ENCODE measurements around the gene EMID1. TPM values are rescaled to one million over a fixed set of nuclear protein-coding genes. Genes with fewer than 3 reads are reported as not detected.

EMID1 gene
- total RNA-seq, 2 experiments from 2014 or later, result not detected

DNA sequence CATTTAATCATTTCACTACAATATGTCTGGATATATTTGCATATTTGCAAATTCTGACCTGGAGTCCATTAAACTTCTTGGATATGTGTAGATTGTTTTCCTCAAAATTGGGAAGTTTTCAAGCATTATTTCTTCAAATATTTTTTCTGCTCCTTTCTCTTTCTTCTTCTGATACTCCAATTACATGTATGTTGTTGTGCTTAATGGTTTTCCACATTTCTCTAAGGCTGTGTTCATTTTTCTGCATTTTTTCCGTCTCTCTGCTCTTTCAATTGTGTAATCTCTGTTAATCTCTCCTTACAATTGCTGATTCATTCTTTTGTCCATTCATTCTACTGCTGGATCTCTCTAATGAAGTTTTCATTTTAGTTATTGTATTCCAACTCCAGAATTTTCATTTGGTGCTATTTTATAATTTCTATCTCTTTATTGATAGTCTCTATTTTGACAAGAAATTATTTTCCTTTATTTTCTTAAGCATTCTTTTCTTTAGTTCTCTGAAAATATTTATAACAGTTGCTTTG, 30.3 kb upstream of the EMID1 start:
- no peak for DNase-seq
- intact Hi-C loops (cut with micrococcal nuclease), result no loop called here
- Mint-ChIP-seq H3K27ac (no peak overlapping the region), H3K4me3 (no peak overlapping the region), H3K27me3 (peaks cover 10% of the 10 kb centered on the region), H3K36me3 (peaks cover 5% of the 10 kb centered on the region), H3K9me3 (peaks cover 19% of the 10 kb centered on the region), H3K4me1 (ENCODE audit: low read depth) (no peaks in the 10 kb centered on the region)
- POLR2A ChIA-PET, result no interaction called here
- CTCF ChIA-PET, result interaction anchor here (1.8 kb wide), 1 partner anchor 70 kb away, joined by 5 read pairs; no protein-coding TSS in a partner anchor

GRCh38 chr22:29183971-29184848, 21.5 kb upstream of the EMID1 start:
- Mint-ChIP-seq H3K36me3 (no peaks in the 10 kb centered on the region), H3K27ac (no peak overlapping the region), H3K4me3 (no peak overlapping the region), H3K27me3 (no peaks in the 10 kb centered on the region), H3K4me1 (ENCODE audit: low read depth) (no peaks in the 10 kb centered on the region), H3K9me3 (no peaks in the 10 kb centered on the region)
- intact Hi-C loops (cut with micrococcal nuclease), result no loop called here
- DNase-seq, result no peak
- POLR2A ChIA-PET, result no interaction called here
- CTCF ChIA-PET, result interaction anchor here (0.7 kb wide), 1 partner anchor 31 kb away, joined by 4 read pairs; no protein-coding TSS in a partner anchor

DNA sequence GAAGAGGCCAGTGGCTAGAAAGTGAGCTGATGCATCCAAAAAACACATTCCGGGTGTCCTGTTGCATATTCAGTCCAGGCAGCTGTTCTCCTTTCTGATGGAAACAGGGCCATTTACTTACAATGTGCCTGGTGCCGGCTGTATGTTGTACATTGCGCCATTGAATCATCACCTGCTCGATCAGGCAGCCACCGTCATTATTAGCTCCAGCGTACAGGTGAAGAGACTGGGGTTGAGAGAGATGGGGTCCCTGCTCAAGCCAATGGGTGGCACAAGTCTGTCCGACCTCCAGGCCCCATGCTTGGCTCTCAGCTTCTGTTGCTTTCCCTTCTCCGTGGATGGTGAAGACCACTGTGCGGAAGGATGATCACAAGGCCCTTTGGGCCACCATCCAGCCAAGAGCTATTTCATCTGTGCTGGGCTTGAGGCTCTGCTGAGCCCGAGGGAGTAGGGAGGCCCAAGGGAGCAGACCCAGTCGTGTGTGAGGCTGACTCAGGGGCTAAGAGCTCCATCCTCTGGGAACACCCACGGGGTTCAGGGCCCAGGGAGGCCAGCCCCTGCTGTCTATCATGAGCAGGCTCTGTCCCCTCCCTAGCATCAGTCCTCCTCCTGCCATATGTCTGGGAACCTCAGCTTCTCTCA, 20.7 kb upstream of the EMID1 start:
- Mint-ChIP-seq H3K4me3 (no peak overlapping the region), H3K27me3 (no peaks in the 10 kb centered on the region), H3K27ac (no peak overlapping the region), H3K36me3 (no peaks in the 10 kb centered on the region), H3K9me3 (no peaks in the 10 kb centered on the region), H3K4me1 (ENCODE audit: low read depth) (no peaks in the 10 kb centered on the region)
- POLR2A ChIA-PET, result no interaction called here
- no peak for DNase-seq
- CTCF ChIA-PET, result interaction anchor here (0.7 to 1.0 kb wide), 2 partner anchors 10 to 31 kb away, joined by 3 to 4 read pairs; no protein-coding TSS in a partner anchor
- intact Hi-C loops (cut with micrococcal nuclease), result no loop called here

GRCh38 chr22:29186302-29186701, 19.4 kb upstream of the EMID1 start:
- CTCF ChIA-PET, result interaction anchor here (0.6 kb wide), 1 partner anchor 16 kb away, joined by 3 read pairs; no protein-coding TSS in a partner anchor
- Mint-ChIP-seq H3K36me3 (no peaks in the 10 kb centered on the region), H3K27ac (no peak overlapping the region), H3K9me3 (no peaks in the 10 kb centered on the region), H3K4me1 (ENCODE audit: low read depth) (no peaks in the 10 kb centered on the region), H3K27me3 (no peaks in the 10 kb centered on the region), H3K4me3 (no peak overlapping the region)
- no peak for DNase-seq
- intact Hi-C loops (cut with micrococcal nuclease), result no loop called here
- POLR2A ChIA-PET, result no interaction called here

DNA sequence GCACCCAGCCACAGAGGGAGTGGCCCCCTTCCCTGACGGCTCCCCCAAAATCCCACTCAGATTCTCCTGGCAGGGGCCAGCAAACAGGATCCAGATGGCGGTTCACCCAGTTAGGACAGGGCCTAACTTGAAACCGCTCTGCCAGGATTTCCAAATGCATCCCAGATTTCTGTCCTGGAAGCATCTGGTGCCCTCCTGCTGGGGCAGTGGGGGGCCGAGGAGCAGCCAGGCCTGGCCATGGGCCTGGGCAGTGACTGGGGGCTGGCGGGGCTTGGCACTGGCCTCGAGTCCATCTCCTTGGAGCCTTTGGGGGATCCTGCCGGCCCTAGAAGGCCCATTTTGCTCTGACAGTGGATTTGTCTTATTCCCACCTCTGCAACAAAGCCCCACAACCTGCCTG, 17.9 kb upstream of the EMID1 start:
- no peak for DNase-seq
- no peaks in the 10 kb centered on the region for H3K4me1 Mint-ChIP-seq (ENCODE audit: low read depth)

DNA sequence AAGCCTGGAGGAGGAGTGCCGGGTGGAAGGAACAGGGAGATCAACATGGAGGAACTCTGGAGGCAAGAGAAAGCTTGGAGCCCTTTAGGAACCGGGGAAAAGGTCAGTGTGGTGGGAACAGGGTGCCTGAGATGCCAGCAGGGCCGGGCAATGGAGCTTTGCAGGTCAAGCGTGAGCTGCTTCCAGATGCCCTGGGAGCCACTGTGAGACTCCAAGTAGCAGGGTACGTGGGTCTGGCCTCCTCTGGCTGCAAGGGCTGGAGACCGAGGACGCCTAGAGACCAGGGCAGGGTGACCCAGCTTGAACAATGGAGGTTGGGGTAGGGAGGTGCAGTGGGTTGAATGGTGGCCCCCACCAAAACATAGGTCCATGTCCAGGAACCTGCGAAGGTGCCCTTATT, 15.6 kb upstream of the EMID1 start:
- H3K27me3 Mint-ChIP-seq, result peaks cover 2% of the 10 kb centered on the region
- ChIA-PET POLR2A (no interaction called here), CTCF (interaction anchor here (0.6 kb wide), 1 partner anchor 61 kb away, joined by 3 read pairs; no protein-coding TSS in a partner anchor)
- H3K4me3 Mint-ChIP-seq, result no peak overlapping the region
- no peak overlapping the region for H3K27ac Mint-ChIP-seq
- intact Hi-C loops (cut with micrococcal nuclease), result no loop called here
- H3K4me1 Mint-ChIP-seq (ENCODE audit: low read depth), result no peaks in the 10 kb centered on the region
- H3K9me3 Mint-ChIP-seq, result peaks cover 5% of the 10 kb centered on the region
- H3K36me3 Mint-ChIP-seq, result no peaks in the 10 kb centered on the region
- DNase-seq, result no peak

More for the DNA sequence above, 17.9 kb upstream of the EMID1 start:
- Mint-ChIP-seq H3K27ac (no peak overlapping the region), H3K9me3 (no peaks in the 10 kb centered on the region), H3K4me3 (no peak overlapping the region), H3K27me3 (no peaks in the 10 kb centered on the region), H3K36me3 (no peaks in the 10 kb centered on the region)
- intact Hi-C loops (cut with micrococcal nuclease), result no loop called here
- CTCF ChIA-PET, result no interaction called here
- POLR2A ChIA-PET, result no interaction called here

DNA sequence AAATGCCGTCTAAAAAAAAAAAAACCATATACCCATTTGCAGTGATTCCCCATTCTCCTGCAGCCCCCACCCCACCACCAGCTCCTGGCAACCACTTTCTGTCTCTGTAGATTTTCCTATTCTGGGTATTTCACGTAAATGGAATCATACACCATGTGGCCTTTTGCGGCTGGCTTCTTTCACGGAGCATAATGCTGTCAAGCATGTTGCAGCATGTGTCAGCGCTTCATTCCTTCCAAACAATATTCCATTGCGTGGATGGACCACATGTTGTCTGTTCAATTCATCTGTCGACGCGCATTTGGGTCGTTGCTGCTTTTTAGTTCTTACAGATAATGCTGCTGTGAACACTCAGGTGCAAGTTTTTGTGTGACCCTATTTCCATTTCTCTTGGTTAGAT, 14.8 kb upstream of the EMID1 start:
- H3K36me3 Mint-ChIP-seq, result no peaks in the 10 kb centered on the region
- intact Hi-C loops (cut with micrococcal nuclease), result no loop called here
- POLR2A ChIA-PET, result no interaction called here
- H3K9me3 Mint-ChIP-seq, result peaks cover 6% of the 10 kb centered on the region
- no peak overlapping the region for H3K4me3 Mint-ChIP-seq
- CTCF ChIA-PET, result no interaction called here
- H3K4me1 Mint-ChIP-seq (ENCODE audit: low read depth), result no peaks in the 10 kb centered on the region
- DNase-seq, result no peak
- peaks cover 2% of the 10 kb centered on the region for H3K27me3 Mint-ChIP-seq
- no peak overlapping the region for H3K27ac Mint-ChIP-seq

DNA sequence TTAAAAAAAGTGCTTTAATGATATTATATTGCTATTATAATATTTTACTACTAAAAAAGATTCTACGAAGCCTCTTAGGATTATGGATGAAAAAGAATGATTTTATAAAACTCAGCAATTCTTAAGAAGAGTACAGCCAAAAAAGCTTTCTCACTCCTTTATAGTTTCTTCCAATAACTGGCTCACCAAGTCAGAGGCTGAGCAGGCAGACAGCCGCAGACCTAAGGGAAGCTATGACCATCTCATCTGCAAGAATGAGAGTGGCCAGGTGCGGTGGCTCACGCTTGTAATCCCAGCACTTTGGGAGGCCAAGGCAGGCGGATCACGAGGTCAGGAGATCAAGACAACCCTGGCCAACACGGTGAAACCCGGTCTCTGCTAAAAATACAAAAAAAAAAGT, 12.7 kb upstream of the EMID1 start:
- no peak for DNase-seq
- POLR2A ChIA-PET, result no interaction called here
- H3K4me3 Mint-ChIP-seq, result no peak overlapping the region
- CTCF ChIA-PET, result no interaction called here
- intact Hi-C loops (cut with micrococcal nuclease), result no loop called here
- no peak overlapping the region for H3K27ac Mint-ChIP-seq
- peaks cover 6% of the 10 kb centered on the region for H3K9me3 Mint-ChIP-seq
- no peaks in the 10 kb centered on the region for H3K36me3 Mint-ChIP-seq
- peaks cover 3% of the 10 kb centered on the region for H3K27me3 Mint-ChIP-seq
- H3K4me1 Mint-ChIP-seq (ENCODE audit: low read depth), result no peaks in the 10 kb centered on the region

DNA sequence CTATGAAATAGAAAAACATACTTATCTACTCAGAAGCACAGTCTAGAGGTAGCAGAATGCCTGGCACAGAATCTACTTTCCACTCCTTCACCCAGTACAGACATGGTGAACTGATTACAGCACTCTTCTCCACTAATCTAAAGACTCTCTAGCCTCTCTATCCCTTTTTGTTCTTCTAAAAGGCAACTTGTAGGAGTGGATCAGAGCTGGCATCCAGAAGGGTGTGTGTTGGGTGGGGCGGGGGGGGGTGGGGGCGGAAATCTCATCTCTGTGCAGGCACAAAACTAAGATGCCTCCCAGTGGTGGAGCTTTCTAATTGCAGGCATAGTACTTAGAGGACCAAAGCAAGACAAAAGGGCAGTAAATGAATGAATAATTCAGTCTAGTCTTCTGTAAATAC, 11.5 kb upstream of the EMID1 start:
- H3K27ac Mint-ChIP-seq, result no peak overlapping the region
- no peak overlapping the region for H3K4me3 Mint-ChIP-seq
- H3K36me3 Mint-ChIP-seq, result no peaks in the 10 kb centered on the region
- ChIA-PET POLR2A (no interaction called here), CTCF (interaction anchor here (1.2 kb wide), 1 partner anchor 9 kb away, joined by 3 read pairs; no protein-coding TSS in a partner anchor)
- H3K27me3 Mint-ChIP-seq, result peaks cover 3% of the 10 kb centered on the region
- DNase-seq, result no peak
- no peaks in the 10 kb centered on the region for H3K4me1 Mint-ChIP-seq (ENCODE audit: low read depth)
- intact Hi-C loops (cut with micrococcal nuclease), result no loop called here
- peaks cover 6% of the 10 kb centered on the region for H3K9me3 Mint-ChIP-seq

- H3K4me3 Mint-ChIP-seq, result no peak overlapping the region
- H3K27me3 Mint-ChIP-seq, result peaks cover 8% of the 10 kb centered on the region
- POLR2A ChIA-PET, result no interaction called here
- no peaks in the 10 kb centered on the region for H3K36me3 Mint-ChIP-seq
- no peak for DNase-seq
- CTCF ChIA-PET, result interaction anchor here (0.7 to 1.2 kb wide), 2 partner anchors 10 to 40 kb away, joined by 3 read pairs; no protein-coding TSS in a partner anchor
- H3K9me3 Mint-ChIP-seq, result peaks cover 6% of the 10 kb centered on the region
- intact Hi-C loops (cut with micrococcal nuclease), result no loop called here
- H3K4me1 Mint-ChIP-seq (ENCODE audit: low read depth), result no peaks in the 10 kb centered on the region
- H3K27ac Mint-ChIP-seq, result no peak overlapping the region
These were observed 10.4 kb upstream of the EMID1 start for GRCh38 chr22:29195118-29195963.

GRCh38 chr22:29195964-29196666, 9.6 kb upstream of the EMID1 start:
- Mint-ChIP-seq H3K27me3 (peaks cover 13% of the 10 kb centered on the region), H3K27ac (no peak overlapping the region), H3K4me3 (no peak overlapping the region), H3K36me3 (no peaks in the 10 kb centered on the region), H3K4me1 (ENCODE audit: low read depth) (no peaks in the 10 kb centered on the region), H3K9me3 (peaks cover 6% of the 10 kb centered on the region)
- DNase-seq, result no peak
- ChIA-PET POLR2A (no interaction called here), CTCF (interaction anchor here (0.7 kb wide), 1 partner anchor 41 kb away, joined by 3 read pairs; no protein-coding TSS in a partner anchor)
- intact Hi-C loops (cut with micrococcal nuclease), result no loop called here
